Measurements from ENCODE around the gene LMX1A. TPM values are rescaled to one million over a fixed set of nuclear protein-coding genes. Genes with fewer than 3 reads are reported as not detected.

Gene LMX1A
- polyA plus RNA-seq, 1 donor from 2014 or later = 0.47 TPM

DNA sequence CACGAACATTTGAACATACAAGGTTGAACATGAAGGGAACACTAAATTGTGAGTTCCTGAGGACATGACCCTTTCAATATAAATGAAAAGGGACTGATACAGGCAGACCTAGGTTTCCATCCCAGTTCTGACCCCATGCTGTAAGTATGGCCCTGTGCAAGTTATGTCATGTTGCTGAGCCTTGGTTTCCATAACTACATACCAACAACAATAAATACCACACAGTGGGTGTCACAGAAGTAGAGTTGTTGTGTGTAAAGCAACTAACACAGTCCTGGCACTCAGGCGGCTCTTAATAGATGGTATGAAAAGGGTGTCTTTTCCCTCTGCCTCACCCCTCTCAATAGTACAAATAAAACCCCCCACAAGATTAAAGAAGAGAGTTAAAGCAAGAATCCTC lies 140.8 kb downstream of the LMX1A start:
- no peak overlapping the region for H3K4me2 ChIP-seq (ENCODE audit: low read length)
- H3K27me3 ChIP-seq (ENCODE audit: insufficient read depth, low read depth, low read length) = no peaks in the 10 kb centered on the region
- no peaks in the 10 kb centered on the region for H3K9me3 ChIP-seq (ENCODE audit: low read length)
- H3F3A ChIP-seq (ENCODE audit: insufficient read depth, low read length, poor library complexity, severe bottlenecking) = no peaks in the 10 kb centered on the region
- no peaks in the 10 kb centered on the region for H3K79me2 ChIP-seq (replicated peaks; ENCODE audit: insufficient read depth, low read length)
- H3K27ac ChIP-seq (ENCODE audit: low read length) = no peak overlapping the region
- no peak overlapping the region for H3K9ac ChIP-seq (ENCODE audit: low read length)
- no peak for TF ChIP-seq MXI1 (conservative IDR thresholded peaks at IDR 0.05; ENCODE audit: poor library complexity, severe bottlenecking)
- no peak for TF ChIP-seq REST (IDR thresholded peaks at IDR 0.05; ENCODE audit: borderline replicate concordance)
- no peak for TF ChIP-seq EP300 (conservative IDR thresholded peaks at IDR 0.05; ENCODE audit: poor library complexity, severe bottlenecking)
- no peak for TF ChIP-seq SMC3 (conservative IDR thresholded peaks at IDR 0.05; ENCODE audit: poor library complexity)
- no peak for TF ChIP-seq RAD21 (conservative IDR thresholded peaks at IDR 0.05)
- TF ChIP-seq, protein P1, sequence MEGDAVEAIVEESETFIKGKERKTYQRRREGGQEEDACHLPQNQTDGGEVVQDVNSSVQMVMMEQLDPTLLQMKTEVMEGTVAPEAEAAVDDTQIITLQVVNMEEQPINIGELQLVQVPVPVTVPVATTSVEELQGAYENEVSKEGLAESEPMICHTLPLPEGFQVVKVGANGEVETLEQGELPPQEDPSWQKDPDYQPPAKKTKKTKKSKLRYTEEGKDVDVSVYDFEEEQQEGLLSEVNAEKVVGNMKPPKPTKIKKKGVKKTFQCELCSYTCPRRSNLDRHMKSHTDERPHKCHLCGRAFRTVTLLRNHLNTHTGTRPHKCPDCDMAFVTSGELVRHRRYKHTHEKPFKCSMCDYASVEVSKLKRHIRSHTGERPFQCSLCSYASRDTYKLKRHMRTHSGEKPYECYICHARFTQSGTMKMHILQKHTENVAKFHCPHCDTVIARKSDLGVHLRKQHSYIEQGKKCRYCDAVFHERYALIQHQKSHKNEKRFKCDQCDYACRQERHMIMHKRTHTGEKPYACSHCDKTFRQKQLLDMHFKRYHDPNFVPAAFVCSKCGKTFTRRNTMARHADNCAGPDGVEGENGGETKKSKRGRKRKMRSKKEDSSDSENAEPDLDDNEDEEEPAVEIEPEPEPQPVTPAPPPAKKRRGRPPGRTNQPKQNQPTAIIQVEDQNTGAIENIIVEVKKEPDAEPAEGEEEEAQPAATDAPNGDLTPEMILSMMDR (IDR thresholded peaks at IDR 0.05; ENCODE audit: poor library complexity, severe bottlenecking) = no peak
- no peak for TF ChIP-seq TAF1 (IDR thresholded peaks at IDR 0.05; ENCODE audit: low read depth)
- no peak for TF ChIP-seq POLR2AphosphoS5 (IDR thresholded peaks at IDR 0.05)
- no peak for TF ChIP-seq EZH2 (IDR thresholded peaks at IDR 0.05; ENCODE audit: borderline replicate concordance, insufficient read depth, low read length, poor library complexity, severe bottlenecking)
- H3K9me2 ChIP-seq (ENCODE audit: insufficient read depth, low read length) = no peaks in the 10 kb centered on the region
- no peak overlapping the region for H2AFZ ChIP-seq (ENCODE audit: low read depth, low read length)
- no peaks in the 10 kb centered on the region for H3K36me3 ChIP-seq (ENCODE audit: insufficient read depth, low read length)
- no peaks in the 10 kb centered on the region for H4K20me1 ChIP-seq (ENCODE audit: insufficient read depth)
- H3K4me3 ChIP-seq (ENCODE audit: low read length) = no peak overlapping the region

GRCh38 chr1:165212229-165212628 lies 144.3 kb downstream of the LMX1A start:
- Histone ChIP-seq H3K9ac (ENCODE audit: low read length) (no peak overlapping the region), H3K9me3 (ENCODE audit: low read length) (no peaks in the 10 kb centered on the region), H3K36me3 (ENCODE audit: insufficient read depth, low read length) (no peaks in the 10 kb centered on the region), H3F3A (ENCODE audit: insufficient read depth, low read length, poor library complexity, severe bottlenecking) (no peaks in the 10 kb centered on the region), H3K4me3 (ENCODE audit: low read length) (no peak overlapping the region), H3K4me2 (ENCODE audit: low read length) (no peak overlapping the region), H3K79me2 (replicated peaks; ENCODE audit: insufficient read depth, low read length) (no peaks in the 10 kb centered on the region), H3K9me2 (ENCODE audit: insufficient read depth, low read length) (no peaks in the 10 kb centered on the region), H2AFZ (ENCODE audit: low read depth, low read length) (no peak overlapping the region), H3K27me3 (ENCODE audit: insufficient read depth, low read depth, low read length) (no peaks in the 10 kb centered on the region), H3K27ac (ENCODE audit: low read length) (no peak overlapping the region), H4K20me1 (ENCODE audit: insufficient read depth) (no peaks in the 10 kb centered on the region)
- TF ChIP-seq MXI1 (conservative IDR thresholded peaks at IDR 0.05; ENCODE audit: poor library complexity, severe bottlenecking) = no peak
- no peak for TF ChIP-seq REST (IDR thresholded peaks at IDR 0.05; ENCODE audit: borderline replicate concordance)
- TF ChIP-seq POLR2AphosphoS5 (IDR thresholded peaks at IDR 0.05) = no peak
- no peak for TF ChIP-seq SMC3 (conservative IDR thresholded peaks at IDR 0.05; ENCODE audit: poor library complexity)
- no peak for TF ChIP-seq EP300 (conservative IDR thresholded peaks at IDR 0.05; ENCODE audit: poor library complexity, severe bottlenecking)
- TF ChIP-seq EZH2 (IDR thresholded peaks at IDR 0.05; ENCODE audit: borderline replicate concordance, insufficient read depth, low read length, poor library complexity, severe bottlenecking) = no peak
- TF ChIP-seq, protein P1 (IDR thresholded peaks at IDR 0.05; ENCODE audit: poor library complexity, severe bottlenecking) = no peak
- no peak for TF ChIP-seq TAF1 (IDR thresholded peaks at IDR 0.05; ENCODE audit: low read depth)
- no peak for TF ChIP-seq RAD21 (conservative IDR thresholded peaks at IDR 0.05)

All from neural cell (in vitro differentiated cells).